H1 (cell line): Measurements from ENCODE around the gene RASA1. TPM values are rescaled to one million over a fixed set of nuclear protein-coding genes. Genes with fewer than 3 reads are reported as not detected.

ENCODE experiments used
- CBX5 ChIP-seq: fragments of 300-800, 300-1000 bp; sonication (generic); IDR thresholded peaks from 2 replicates; pipeline ENCODE4 v1.7.1; 2016; ENCODE audit warnings: antibody characterized with exemption, low read length, low read depth
- CBX8 ChIP-seq: fragments of 300-800, 300-1000 bp; sonication (generic); IDR thresholded peaks from 2 replicates; pipeline ENCODE4 v1.7.1; 2016; ENCODE audit warnings: low read depth, low read length, borderline replicate concordance
- CHD1 ChIP-seq: IDR thresholded peaks from 2 replicates; pipeline ENCODE4 v1.6.1; 2012; ENCODE audit warnings: low read depth, low read length, improper control_type of control experiment
- CHD2 ChIP-seq: IDR thresholded peaks from 2 replicates; pipeline ENCODE4 v1.6.1; 2012; ENCODE audit warnings: low read length, improper control_type of control experiment
- GTF2F1 ChIP-seq: IDR thresholded peaks from 2 replicates; pipeline ENCODE4 v1.6.1; 2012; ENCODE audit warnings: low read depth, low read length, improper control_type of control experiment, borderline replicate concordance
- HDAC6 ChIP-seq: IDR thresholded peaks from one replicate; pipeline ENCODE4 v1.7.1; 2012; ENCODE audit warnings: low read depth, mild to moderate bottlenecking, inconsistent platforms, low read length, moderate library complexity
- MAFK ChIP-seq: IDR thresholded peaks from 2 replicates; pipeline ENCODE4 v1.6.1; 2012; ENCODE audit warnings: low read depth, mild to moderate bottlenecking, improper control_type of control experiment, low read length
- SAP30 ChIP-seq: fragments of 300-600 bp; sonication (generic); IDR thresholded peaks from 2 replicates; pipeline ENCODE4 v1.7.1; 2012; ENCODE audit warnings: low read length, moderate library complexity, mild to moderate bottlenecking, inconsistent platforms; ENCODE audit not compliant: insufficient read depth, insufficient replicate concordance
- TAF7 ChIP-seq: optimal IDR thresholded peaks from 2 replicates; pipeline ENCODE3; 2011; ENCODE audit warnings: low read depth, mild to moderate bottlenecking, inconsistent platforms, low read length, moderate library complexity, borderline replicate concordance
- TCF12 ChIP-seq: IDR thresholded peaks from 2 replicates; pipeline ENCODE4 v1.6.1; 2011; ENCODE audit warnings: low read depth, mild to moderate bottlenecking, low read length
- YY1 ChIP-seq: IDR thresholded peaks from 2 replicates; pipeline ENCODE4 v1.6.1; 2011; ENCODE audit warnings: low read depth, mild to moderate bottlenecking, low read length
- polyA plus RNA-seq, 7 experiments: library from polyadenylated mRNA; depleted of rRNA in 3 of 7; stranded (reverse) in 5 of 7; unstranded in 2 of 7; fragments of >200 nt in 5 of 7; fragments of 200-250 nt in 2 of 7; gene quantifications; 1 replicate in 5 of 7; 2 replicates in 1 of 7; 4 replicates in 1 of 7; pipeline versions ENCODE4 v1.2.1 to v1.2.3, GENCODE V29; 2011 to 2013; ENCODE audit warnings: missing spikeins in 2 of 7, mixed read lengths in 2 of 7
- total RNA-seq: library from RNA; stranded (reverse); fragmentation: NEBNext Ultra II Directional; extraction: Animal tissue kit (Norgen Biotek cat#: 25700); gene quantifications from 2 replicates; pipeline ENCODE4 v1.2.1, GENCODE V29; 2021
- TF ChIP-seq, protein P1 (sequence below): fragments of 300-600 bp; sonication (generic); IDR thresholded peaks from 2 replicates; pipeline ENCODE4 v1.7.1; 2012; ENCODE audit warnings: low read length, moderate library complexity, mild to moderate bottlenecking, inconsistent platforms; ENCODE audit not compliant: insufficient replicate concordance

Gene RASA1
- total and polyA plus RNA-seq, 2 of the 8 experiments (the other 6 are each of a cell fraction or from before 2014, with no cell fraction given): 15.9 to 33.8 TPM

DNA sequence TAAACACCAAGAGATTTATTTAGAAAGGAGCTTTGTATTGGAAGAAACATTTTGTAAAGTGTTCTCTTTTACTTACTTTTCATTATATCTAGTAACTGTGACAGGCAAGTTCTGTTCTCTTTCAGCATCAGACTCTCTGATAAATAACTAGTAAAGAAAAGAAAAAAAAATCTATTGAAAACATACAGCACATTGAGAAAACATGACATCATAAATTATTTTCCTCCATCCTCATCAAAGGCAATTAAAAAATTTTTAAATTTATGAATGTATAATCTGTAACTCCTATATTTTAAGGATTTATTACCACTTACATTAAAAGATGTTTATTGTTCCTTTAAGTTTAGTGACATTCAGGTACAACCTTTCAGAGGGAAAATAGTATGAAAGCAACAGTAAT lies 133.9 kb downstream of the RASA1 start (continued):
- TF ChIP-seq, protein P1, sequence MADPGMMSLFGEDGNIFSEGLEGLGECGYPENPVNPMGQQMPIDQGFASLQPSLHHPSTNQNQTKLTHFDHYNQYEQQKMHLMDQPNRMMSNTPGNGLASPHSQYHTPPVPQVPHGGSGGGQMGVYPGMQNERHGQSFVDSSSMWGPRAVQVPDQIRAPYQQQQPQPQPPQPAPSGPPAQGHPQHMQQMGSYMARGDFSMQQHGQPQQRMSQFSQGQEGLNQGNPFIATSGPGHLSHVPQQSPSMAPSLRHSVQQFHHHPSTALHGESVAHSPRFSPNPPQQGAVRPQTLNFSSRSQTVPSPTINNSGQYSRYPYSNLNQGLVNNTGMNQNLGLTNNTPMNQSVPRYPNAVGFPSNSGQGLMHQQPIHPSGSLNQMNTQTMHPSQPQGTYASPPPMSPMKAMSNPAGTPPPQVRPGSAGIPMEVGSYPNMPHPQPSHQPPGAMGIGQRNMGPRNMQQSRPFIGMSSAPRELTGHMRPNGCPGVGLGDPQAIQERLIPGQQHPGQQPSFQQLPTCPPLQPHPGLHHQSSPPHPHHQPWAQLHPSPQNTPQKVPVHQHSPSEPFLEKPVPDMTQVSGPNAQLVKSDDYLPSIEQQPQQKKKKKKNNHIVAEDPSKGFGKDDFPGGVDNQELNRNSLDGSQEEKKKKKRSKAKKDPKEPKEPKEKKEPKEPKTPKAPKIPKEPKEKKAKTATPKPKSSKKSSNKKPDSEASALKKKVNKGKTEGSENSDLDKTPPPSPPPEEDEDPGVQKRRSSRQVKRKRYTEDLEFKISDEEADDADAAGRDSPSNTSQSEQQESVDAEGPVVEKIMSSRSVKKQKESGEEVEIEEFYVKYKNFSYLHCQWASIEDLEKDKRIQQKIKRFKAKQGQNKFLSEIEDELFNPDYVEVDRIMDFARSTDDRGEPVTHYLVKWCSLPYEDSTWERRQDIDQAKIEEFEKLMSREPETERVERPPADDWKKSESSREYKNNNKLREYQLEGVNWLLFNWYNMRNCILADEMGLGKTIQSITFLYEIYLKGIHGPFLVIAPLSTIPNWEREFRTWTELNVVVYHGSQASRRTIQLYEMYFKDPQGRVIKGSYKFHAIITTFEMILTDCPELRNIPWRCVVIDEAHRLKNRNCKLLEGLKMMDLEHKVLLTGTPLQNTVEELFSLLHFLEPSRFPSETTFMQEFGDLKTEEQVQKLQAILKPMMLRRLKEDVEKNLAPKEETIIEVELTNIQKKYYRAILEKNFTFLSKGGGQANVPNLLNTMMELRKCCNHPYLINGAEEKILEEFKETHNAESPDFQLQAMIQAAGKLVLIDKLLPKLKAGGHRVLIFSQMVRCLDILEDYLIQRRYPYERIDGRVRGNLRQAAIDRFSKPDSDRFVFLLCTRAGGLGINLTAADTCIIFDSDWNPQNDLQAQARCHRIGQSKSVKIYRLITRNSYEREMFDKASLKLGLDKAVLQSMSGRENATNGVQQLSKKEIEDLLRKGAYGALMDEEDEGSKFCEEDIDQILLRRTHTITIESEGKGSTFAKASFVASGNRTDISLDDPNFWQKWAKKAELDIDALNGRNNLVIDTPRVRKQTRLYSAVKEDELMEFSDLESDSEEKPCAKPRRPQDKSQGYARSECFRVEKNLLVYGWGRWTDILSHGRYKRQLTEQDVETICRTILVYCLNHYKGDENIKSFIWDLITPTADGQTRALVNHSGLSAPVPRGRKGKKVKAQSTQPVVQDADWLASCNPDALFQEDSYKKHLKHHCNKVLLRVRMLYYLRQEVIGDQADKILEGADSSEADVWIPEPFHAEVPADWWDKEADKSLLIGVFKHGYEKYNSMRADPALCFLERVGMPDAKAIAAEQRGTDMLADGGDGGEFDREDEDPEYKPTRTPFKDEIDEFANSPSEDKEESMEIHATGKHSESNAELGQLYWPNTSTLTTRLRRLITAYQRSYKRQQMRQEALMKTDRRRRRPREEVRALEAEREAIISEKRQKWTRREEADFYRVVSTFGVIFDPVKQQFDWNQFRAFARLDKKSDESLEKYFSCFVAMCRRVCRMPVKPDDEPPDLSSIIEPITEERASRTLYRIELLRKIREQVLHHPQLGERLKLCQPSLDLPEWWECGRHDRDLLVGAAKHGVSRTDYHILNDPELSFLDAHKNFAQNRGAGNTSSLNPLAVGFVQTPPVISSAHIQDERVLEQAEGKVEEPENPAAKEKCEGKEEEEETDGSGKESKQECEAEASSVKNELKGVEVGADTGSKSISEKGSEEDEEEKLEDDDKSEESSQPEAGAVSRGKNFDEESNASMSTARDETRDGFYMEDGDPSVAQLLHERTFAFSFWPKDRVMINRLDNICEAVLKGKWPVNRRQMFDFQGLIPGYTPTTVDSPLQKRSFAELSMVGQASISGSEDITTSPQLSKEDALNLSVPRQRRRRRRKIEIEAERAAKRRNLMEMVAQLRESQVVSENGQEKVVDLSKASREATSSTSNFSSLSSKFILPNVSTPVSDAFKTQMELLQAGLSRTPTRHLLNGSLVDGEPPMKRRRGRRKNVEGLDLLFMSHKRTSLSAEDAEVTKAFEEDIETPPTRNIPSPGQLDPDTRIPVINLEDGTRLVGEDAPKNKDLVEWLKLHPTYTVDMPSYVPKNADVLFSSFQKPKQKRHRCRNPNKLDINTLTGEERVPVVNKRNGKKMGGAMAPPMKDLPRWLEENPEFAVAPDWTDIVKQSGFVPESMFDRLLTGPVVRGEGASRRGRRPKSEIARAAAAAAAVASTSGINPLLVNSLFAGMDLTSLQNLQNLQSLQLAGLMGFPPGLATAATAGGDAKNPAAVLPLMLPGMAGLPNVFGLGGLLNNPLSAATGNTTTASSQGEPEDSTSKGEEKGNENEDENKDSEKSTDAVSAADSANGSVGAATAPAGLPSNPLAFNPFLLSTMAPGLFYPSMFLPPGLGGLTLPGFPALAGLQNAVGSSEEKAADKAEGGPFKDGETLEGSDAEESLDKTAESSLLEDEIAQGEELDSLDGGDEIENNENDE: no peak
- no peak for TF ChIP-seq CBX5
- TF ChIP-seq CBX8: no peak
- TF ChIP-seq CHD1: no peak
- TF ChIP-seq SAP30: no peak
- no peak for TF ChIP-seq TAF7
- no peak for TF ChIP-seq MAFK
- TF ChIP-seq CHD2: no peak
- no peak for TF ChIP-seq YY1
- no peak for TF ChIP-seq GTF2F1
- TF ChIP-seq HDAC6: no peak
- no peak for TF ChIP-seq TCF12
